Stimulated activated CD8-positive, alpha-beta memory T cell treated with anti-CD3 and anti-CD28 coated beads, Interleukin-7, amount 100 ng/mL, for 4 hours (primary cell): ENCODE measurements around the gene MARCOL.

Experiments used
- DNase-seq, 2 donors: peaks; one replicate each; pipeline ENCODE4 v3.0.0-alpha.2; 2020; ENCODE audit warnings: low read depth in 2 of 2

The MARCOL gene, protein sequence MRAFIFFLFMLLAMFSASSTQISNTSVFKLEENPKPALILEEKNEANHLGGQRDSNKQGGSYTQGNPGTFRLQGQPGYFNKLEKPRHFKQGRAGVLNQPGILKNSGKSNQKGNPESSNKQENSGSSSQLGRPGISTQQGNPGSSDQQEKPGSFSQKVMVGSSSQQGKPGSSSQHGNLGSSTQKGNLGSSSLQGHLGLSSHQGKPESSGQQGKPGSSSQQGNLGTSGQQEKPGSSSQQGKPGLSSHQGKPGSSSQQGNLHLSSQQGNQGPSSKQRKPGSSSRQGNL

DNA sequence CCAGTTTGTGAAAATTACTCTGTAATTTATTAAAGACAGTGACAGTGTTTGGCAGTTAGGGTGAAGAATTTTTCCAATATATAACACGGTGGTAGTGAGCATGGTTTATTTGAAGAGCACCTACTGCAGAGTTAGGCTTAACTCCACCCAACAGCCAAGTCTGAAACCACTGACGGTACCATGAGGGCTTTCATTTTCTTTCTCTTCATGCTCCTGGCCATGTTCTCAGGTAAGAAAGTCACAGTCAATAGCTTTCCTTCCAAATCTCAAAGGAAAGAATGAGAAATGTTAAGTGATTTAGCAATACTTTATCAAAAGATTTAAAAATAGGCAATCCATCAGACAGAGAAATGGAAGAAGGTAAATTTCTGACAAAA, at the start of gene MARCOL:
TSS of gene MARCOL (plus strand) at position 108 of the 377 bp plus-strand sequence. CDS start at position 181, 73 bp downstream.
- DNase-seq, result no peak

DNA sequence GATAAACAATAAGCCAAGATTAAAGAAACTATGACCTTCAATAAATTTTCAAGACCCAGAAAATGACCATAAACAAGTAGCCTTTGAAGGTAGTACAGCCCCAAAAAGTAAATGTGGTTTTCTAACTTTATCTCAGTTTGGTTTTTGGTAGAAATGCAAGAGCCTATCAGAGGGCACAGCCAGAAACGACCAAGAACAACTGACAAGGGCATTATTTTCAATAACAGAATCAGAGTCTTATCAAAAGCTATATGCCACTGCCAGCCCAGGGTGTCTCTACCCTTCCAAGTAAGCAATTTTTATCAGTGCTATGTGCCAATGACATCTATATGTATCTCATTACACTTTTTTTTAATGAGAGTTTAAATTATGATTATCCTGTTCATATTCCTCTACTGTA, 47.3 kb upstream of the MARCOL start:
- no peak for DNase-seq

DNA sequence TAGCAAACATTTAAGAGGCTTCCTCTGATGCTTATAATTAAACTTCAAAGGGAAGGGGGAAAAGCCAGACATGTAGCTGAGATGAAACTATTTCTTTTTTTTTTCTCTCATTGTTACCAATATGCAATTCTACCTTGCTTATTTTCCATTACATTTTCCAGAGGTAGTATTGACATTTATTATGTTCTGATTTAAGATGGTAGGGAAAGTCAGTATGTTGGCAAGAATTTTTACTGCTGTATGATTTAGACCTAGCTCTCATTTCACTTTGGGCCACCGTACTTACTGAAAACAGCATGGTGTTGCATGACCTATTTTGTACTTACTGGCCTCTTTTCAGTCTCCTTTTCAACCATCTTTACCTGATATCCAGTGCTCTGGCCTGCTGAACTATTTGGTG, 45.1 kb upstream of the MARCOL start:
- DNase-seq, result no peak

DNA sequence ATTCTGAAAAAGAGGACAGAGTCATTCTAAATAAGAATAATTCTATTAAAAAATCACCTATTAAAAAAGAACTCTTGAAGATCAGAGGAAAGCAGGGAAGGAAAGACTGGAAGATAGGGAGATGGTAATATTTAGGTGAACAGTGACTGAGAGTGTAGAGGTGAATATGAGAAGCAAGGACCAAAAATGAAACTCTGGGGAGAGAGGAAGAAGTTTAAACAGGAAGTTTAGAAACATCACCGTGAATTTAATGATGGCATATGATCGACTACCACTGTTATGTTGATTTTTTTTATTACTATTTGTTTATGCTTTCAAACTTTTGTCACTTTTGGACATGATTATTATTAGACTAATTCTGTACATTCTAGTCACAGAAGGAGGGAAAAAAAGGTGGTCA, 37.2 kb upstream of the MARCOL start:
- no peak for DNase-seq

DNA sequence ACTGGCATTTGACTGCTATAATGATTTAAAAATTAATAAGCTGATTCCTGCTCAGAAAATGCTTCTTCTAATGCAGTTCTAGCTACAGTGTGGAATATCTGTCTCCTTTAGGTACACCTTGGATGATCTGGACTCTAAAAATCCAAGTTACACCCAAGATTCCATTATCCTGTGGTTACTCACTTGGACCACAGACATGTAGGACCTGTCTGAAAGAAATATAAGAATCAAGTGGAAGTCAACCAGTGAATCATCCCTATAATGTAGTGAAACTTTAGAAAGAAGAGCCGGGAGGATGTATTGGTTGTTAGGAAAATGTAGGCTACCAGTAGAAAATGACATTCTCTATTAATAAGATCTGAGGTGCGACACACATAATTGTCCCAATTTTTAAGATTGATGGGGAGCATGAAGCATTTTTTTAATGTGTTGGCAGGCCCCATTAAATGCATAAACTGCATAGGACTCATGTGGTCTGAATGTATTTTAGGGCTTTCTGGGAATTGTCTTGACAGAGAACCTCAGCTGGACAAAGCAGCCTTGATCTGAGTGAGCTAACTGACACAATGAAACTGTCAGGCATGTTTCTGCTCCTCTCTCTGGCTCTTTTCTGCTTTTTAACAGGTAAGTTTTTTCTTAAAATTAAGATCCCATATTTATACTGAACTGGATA, 35.7 kb upstream of the MARCOL start, which contains the start of gene SPINK6:
TSS of gene SPINK6 (plus strand) at position 512 of the 673 bp plus-strand sequence. CDS start at position 567, 55 bp downstream.
- no peak for DNase-seq

DNA sequence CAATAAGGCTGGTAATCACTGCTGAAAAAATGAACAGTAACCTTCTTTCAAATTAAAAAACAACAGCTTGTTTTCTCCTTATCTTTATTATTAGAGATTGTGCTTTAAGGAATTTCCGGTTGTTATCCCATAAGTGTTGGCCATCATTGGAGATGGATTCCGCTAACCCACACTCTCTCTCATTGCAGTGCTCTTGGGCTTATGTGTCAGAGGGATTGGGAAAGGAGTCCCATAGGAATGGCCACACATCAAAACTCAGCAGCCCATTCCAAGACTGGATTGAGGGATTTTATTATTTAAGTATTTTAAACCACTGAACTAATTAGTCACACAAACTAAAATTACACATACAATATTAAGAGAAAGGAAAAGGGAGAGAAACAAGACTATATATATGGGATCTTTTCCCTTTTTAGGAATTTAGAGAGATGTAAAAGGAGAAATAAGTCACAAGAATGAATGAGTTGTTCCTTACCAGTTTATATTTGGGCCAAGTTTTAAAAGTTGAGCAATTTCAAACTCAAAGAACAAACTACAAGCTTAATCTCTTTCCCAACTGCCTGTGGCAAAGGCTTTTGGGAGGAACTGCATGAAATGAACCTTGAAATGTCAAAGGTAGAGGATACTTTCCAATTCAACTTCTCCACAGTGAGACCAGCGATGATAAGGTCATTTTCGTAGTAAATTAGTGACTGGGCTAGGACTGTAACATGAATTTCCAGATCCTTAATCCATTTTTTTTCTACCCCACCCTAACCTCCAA, 33.1 kb upstream of the MARCOL start:
- DNase-seq, result no peak

DNA sequence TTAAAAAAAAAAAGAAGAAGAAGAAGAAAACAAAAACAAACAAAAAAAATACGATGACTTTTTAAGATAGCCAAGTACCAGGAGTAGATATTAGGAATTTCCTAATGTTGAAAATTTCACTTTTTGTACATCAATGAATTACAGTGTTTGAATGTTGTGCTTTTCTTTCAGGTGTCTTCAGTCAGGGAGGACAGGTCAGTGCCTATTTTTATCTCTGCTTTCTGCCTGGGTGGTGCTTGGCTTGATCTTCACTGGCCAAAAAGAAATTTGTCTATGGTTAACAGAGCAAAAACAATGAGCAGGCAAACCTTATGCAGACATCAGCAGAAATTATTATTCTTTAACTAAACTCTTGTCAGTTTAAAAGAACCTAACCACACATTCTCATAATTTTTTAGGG, 32.5 kb upstream of the MARCOL start:
- DNase-seq, result no peak

DNA sequence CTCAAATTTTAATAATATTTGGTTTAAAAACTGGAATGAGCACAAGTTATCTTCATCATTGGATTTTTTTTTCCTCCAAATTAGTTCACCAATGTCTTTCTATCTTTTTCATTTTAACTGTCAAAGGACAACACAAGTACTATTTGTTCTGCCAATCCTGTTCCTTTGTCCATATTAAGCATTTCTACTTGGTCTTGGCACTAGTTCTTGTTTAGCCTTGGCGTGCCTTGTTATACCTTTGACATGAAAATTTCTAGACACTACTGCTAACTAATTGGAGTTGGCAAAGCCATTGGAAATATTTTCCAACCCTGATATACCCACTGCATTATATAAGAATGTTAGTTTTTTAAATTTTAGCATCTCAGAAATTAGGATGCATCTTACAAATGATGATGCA, 31.7 kb upstream of the MARCOL start:
- no peak for DNase-seq

DNA sequence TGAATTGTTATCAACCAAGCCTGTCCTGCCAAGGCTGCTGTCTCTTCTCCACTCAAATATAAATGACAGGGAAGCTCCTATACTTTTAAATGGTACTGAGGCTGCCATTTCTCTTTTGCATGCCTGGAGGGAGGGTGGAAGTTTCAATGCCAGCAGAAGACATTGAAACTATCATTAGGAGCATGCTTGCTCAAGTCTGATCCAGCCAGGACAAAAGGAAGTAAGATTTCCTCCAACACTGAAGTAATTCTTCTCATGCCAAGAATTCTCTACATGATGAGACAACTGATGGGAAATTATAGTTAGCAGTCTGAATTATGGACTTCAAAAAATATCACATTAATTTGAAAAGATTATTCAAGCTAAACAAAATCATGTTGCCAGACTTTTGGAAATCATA, 30.1 kb upstream of the MARCOL start:
- DNase-seq, result no peak

DNA sequence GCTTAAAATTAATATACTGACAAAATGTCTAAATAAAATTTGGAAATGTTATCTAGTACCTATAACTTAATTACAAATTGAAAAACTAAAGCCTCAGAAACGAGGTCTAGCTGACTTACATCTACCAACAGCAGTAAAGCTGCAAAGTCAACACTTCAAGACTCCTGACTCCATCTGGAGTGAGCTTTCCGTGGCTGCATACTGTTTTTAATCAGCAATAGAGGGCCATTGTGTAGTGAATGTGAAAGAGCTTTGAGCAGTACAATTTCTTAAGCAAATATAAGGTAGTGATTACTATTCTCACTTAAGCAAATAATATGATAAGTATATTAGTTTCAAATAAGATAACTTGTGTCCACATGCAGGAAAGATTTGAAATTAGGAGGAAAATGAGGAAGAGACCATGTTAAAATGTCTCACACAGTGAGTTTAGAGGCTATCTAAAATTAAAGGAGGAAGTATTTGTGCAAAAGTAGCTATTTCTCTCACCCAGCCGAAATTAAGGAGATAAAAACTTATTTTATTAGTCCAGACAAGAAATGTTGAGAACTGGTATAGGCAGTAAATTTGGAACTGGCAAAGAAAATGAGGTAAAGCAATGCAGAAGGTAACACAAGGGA, 29.1 kb upstream of the MARCOL start:
- DNase-seq, result no peak

DNA sequence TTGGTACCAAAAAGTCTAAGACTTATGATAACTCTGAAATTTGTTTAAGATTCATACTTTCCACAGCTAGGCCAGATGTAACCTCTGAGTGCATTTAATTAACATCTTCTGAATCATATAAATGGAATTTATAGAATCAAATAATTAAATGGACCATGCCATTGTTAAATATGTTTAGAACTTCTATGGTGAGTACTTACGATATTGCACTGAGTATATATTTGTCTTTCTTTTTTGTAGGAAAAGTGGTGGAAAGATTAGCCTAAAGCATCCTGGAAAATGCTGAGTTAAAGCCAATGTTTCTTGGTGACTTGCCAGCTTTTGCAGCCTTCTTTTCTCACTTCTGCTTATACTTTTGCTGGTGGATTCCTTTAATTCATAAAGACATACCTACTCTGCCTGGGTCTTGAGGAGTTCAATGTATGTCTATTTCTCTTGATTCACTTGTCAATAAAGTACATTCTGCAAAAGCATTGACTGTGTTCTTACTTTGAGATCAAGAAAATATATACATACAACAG, 23.6 kb upstream of the MARCOL start:
- DNase-seq, result no peak

DNA sequence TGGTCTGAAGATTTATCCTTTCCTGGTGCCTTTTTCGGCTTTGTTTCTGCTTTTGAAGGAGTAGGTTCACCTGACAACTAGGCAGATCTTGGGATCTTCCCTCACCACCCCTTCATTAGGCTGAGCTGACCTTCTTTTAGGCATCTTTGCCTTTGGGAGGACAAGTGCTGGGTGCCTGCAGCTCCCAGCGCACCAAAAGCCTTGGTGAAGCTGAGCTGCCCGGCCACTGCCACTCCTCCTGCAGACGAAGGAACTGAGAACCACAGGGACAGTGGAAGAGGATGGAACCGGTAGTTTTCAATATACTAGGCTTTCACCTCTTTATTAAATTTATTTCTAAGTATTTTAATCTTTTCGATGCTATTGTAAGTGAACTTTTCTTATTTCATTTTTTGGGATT, 16.8 kb upstream of the MARCOL start:
- DNase-seq, result no peak

DNA sequence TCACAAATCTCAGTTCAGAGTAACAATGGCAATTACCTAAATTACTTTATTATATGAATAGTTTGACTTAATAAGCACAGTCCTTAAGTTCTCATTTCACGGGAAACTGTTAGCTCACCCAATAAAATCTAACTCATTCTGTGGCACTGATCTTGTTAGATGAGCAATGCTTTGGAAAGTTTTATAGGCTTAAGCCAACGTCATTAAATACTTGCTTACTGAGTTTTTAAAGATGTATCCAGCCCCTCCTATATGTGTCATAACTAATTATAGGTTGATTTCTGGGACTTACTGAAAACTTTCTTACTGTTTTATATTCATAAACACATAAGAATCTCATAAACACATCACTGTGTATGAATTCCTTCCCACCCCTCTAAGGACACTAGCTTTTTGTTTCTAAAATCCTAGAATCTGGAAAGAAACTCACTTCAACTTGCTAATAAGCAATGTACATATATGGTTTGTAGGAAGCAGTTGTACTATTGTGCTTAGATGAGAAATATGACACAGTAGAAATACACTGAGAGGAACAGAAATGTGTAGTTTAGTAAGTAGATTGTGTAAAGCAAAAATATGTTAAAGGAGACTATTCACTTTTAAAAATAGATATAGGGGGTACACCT, 14.1 kb upstream of the MARCOL start:
- DNase-seq, result no peak

DNA sequence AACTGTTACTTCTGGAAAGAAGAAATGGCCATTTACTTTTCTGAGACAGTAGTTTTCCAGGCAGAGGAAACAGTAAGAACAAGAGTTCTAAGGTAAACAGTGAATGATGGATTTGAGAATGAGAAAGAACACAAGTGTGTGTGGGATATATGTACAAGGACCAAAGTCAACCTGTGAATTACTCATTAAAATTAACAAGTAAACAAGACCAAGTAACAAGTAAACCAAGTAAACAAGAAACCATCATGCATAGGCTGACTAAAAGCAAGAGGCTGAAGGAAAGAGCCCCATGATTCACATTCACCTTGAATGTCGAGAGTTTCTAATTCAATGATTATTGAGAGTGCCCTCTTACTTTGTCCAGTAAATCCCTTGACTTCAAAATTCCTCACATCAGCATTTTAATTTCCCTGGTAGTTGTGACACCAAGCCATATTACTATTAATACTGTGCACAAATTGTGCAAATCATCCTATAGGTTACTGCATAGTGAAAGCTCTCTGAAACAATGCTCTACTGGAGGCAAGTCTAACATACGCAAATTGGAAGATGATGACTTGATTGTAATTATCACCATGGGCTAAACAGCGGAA, 9.8 kb upstream of the MARCOL start:
- no peak for DNase-seq

DNA sequence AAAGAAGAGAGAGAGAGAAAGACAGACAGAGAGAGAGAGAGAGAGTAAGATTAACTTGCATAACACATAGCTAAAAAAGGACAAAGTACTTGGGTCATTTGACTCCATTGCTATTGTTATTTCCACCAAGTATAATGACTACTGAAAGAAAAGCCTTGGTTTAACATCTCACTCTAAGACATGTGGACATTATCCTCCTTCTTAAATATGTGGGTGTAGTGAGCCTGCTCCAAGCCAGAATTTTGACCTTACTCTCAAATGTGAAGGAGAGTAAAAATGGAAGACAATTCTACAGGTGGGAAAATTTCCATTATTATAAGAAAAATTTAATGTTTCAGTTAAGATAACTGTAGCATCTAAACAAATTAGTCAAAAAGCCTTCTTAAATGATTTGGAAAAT, 8.5 kb upstream of the MARCOL start:
- no peak for DNase-seq

DNA sequence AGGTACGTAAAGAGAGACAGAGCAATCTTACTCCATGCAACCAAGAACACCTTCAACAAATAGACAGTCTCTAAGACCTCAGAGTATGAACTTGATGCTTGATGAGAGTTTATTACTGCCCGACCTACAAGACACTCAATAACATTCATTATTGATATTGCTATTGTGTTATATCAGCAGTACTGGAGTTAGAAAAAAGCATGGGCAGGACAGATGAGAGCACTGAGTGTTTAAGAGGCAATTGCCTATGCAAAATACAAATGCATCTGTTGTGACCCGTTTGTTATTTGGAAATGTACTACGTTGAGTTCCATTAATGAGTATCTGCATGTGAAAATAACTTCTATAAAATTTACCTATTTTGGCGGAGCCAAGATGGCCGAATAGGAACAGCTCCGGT, 8.1 kb upstream of the MARCOL start:
- DNase-seq, result no peak

DNA sequence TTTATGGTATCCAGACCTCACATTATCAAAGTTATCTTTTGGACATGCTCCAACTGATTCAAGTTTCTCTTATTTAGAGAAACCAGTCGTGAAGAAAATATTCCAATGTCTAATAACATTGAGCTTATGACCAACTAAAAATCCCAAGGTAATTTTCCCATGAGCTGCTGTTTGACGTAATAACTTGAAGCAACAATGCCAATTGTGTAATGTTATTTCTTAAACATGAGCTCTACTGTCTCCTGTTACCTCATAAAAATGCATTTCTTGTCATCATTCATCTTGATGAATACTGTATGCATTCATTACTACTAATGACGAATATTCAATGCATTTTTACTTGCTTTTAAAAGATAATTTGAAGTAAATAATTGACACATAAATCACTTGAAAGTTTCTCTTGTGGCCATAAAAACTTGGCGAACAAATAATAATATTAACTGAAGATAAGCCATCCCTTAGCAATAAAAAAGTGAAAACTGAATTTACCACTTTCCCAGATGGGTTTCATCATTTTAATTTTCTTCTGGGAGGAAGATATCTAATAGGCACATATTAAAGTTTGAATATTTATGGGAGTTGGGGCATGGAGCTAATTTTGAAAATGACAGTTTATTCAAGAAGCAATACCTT, 424 bp upstream of the MARCOL start:
- DNase-seq, result no peak

DNA sequence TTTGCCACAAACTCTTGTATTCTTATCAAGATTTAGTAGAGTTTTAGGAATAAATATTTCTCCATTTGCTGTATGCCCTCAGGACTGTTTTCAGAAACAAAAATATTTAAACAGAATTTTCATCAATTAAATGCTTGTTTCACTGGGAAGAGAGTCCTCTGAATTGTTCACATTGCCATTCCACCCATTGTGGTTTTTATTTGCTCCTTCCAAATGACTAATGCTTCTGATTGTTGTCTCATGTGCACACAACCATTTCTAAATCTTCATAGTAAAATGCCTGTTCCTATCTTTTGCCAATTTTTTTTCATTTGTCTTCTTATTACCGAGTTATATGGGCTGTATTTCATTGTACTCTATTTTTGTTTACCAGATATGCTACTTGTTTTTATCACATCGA, 10.6 kb downstream of the MARCOL start:
- no peak for DNase-seq

DNA sequence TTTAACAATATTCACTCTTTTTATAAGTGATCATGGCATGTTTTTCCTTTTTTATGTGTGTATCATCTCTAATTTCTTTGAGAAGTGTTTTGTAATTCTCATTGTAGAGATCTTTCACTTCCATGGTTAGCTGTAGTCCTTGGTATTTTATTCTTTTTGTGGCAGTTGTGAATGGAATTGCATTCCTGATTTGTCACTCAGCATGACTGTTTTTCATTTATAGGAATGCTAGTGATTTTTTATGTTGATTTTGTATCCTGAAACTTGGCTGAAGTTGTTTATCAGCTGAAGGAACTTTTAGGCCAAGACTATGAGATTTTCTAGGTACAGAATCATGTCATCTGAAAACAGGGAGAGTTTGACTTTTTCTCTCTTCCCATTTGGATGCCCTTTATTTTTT, 17.1 kb downstream of the MARCOL start:
- no peak for DNase-seq

DNA sequence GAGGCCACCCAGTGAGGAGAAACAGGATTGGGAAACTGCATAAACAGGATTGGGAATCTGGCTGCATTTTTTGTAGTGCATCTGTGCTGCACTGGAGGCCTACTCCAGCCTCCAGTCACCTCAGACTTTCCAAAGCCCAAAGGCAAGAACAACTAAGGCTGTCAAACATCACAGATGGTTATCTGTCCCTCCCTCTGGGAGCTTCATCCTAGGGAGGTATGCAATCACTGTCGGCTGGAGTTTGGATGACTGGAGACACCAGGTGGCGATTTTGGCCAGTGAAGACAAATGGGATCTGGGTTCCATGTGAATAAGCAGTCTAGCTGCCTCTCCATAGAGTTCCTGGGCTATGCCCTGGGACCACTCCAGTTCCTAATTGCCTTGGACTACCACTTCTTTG, 21.0 kb downstream of the MARCOL start:
- DNase-seq, result no peak

DNA sequence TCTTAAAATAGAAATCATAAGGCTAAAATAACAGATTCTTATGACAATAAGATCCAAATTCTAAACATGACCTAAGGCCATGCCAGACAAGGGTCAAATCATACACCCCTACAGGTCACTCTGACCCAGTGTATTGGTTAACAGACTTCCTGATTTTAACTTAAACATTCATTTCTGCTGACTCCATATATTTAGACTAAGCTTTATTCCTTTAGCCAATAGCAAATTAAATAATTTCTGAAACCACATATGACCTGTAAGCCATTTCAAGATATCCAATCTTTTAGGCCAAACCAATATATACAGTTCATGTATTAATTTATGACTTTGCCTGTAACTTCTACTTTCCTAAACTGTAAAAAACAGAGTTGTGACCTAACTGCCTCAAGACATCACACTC, 22.9 kb downstream of the MARCOL start:
- no peak for DNase-seq
